ENCODE measurements around the gene ZNF689. TPM values are rescaled to one million over a fixed set of nuclear protein-coding genes. Genes with fewer than 3 reads are reported as not detected.

The ZNF689 gene
- total RNA-seq, 1 donor from 2014 or later = 12.1 TPM

DNA sequence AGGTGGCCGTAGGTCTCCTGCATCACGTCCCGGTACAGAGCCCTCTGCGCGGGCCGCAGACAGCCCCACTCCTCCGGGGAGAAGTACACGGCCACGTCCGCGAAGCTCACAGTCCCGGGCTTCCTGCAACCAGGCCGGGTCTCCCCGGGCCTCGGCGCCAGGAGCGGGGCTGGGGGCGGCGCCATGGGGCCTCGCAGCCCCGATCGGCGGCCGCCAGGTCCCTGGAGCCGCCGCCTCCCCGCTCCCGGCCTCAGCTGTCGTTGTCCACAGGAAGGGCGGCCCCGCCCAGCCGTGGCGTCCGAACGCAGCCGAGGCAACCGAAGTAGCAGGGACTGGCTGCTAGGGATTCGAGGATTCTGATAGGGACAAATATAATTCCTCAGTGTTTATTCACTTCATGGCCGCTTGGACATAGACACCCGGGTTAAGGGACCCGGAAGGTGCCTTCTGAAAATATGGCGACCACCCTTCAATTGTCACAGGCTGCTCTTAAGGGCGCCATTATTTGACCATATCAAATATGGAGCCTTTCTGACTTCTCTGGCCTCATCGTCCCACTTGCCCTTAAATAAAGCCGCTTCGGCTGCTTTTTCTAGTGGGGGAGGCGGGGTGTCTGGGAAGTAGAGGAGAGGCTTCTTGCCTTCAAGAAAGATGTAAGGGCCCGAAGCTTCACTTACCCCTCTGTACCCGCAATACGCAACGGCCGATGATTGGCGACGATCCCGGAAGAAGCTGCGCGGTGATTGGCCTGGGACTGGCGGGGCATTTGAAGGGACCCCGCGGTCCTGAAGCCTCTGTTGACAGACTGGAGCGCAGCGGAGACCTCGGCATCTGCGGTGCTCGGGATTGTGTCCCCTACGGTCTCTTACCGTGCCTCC is 38.5 kb downstream of the ZNF689 start, which contains the start of gene ZNF688:
Gene ZNF688, minus strand, starts transcription at position 270 of the 878 bp plus-strand sequence. Its CDS starts 85 bp downstream, at position 185.
- peaks cover 26% of the 10 kb centered on the region for H3K4me1 Mint-ChIP-seq
- peak within 1 kb of the TSS; percentile 95 for H3K27ac Mint-ChIP-seq
- H3K36me3 Mint-ChIP-seq = no peaks in the 10 kb centered on the region
- no peaks in the 10 kb centered on the region for H3K27me3 Mint-ChIP-seq (ENCODE audit: low read depth)
- H3K4me3 Mint-ChIP-seq = peak within 1 kb of the TSS; percentile 89
- H3K9me3 Mint-ChIP-seq = no peaks in the 10 kb centered on the region
- TF ChIP-seq, protein P1, sequence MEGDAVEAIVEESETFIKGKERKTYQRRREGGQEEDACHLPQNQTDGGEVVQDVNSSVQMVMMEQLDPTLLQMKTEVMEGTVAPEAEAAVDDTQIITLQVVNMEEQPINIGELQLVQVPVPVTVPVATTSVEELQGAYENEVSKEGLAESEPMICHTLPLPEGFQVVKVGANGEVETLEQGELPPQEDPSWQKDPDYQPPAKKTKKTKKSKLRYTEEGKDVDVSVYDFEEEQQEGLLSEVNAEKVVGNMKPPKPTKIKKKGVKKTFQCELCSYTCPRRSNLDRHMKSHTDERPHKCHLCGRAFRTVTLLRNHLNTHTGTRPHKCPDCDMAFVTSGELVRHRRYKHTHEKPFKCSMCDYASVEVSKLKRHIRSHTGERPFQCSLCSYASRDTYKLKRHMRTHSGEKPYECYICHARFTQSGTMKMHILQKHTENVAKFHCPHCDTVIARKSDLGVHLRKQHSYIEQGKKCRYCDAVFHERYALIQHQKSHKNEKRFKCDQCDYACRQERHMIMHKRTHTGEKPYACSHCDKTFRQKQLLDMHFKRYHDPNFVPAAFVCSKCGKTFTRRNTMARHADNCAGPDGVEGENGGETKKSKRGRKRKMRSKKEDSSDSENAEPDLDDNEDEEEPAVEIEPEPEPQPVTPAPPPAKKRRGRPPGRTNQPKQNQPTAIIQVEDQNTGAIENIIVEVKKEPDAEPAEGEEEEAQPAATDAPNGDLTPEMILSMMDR (IDR thresholded peaks at IDR 0.05; ENCODE audit: unreplicated experiment) = no peak
- DNase-seq (ENCODE audit: low spot score in 2 of 2, unreplicated experiment in 2 of 2) = peak; percentile 82 to 88

DNA sequence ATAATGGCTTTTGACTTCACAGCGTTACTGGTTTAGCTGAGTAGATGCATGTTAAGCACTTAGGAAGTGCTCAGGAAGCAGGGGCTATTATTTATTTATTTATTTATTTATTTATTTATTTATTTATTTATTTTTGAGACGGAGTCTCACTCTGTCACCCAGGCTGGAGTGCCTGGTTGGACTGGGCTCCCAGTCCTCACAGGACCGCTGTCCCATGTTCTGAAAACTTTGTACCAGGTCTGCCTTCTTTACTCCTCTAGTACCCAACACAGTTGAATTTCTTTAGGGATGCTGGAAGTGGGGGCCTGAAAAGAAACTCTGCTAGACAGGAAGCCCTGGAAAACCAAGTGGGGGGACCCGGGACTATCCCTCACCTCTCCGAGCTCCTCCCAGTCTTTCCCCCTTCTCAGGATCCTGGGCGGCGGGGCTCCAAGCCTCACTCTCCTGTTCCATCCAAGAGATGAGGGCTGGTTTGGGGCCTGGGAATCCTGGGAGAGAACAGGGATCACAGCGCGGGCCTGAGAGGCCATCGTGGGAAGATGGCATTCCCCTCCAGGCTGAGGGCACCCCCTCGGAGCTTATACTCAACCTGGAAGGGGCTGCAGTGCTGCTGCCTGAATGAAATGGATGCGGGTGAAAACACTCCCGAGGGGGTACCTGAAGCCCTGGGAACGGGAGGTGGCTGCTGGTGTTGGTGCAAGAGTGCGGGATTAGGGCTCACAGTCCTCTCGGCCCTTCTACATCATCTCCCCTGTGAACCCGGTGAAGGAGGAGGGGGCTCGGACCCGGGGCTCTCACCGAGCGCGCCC is 39.3 kb downstream of the ZNF689 start:
- Mint-ChIP-seq H3K4me1 (peaks cover 26% of the 10 kb centered on the region), H3K36me3 (no peaks in the 10 kb centered on the region), H3K9me3 (no peaks in the 10 kb centered on the region), H3K4me3 (peak overlapping the region; percentile 89), H3K27me3 (ENCODE audit: low read depth) (no peaks in the 10 kb centered on the region), H3K27ac (peak overlapping the region; percentile 95)
- DNase-seq (ENCODE audit: low spot score in 2 of 2, unreplicated experiment in 2 of 2) = peak in 1 of 2 experiments; percentile 55
- TF ChIP-seq, protein P1 (IDR thresholded peaks at IDR 0.05; ENCODE audit: unreplicated experiment) = no peak

DNA sequence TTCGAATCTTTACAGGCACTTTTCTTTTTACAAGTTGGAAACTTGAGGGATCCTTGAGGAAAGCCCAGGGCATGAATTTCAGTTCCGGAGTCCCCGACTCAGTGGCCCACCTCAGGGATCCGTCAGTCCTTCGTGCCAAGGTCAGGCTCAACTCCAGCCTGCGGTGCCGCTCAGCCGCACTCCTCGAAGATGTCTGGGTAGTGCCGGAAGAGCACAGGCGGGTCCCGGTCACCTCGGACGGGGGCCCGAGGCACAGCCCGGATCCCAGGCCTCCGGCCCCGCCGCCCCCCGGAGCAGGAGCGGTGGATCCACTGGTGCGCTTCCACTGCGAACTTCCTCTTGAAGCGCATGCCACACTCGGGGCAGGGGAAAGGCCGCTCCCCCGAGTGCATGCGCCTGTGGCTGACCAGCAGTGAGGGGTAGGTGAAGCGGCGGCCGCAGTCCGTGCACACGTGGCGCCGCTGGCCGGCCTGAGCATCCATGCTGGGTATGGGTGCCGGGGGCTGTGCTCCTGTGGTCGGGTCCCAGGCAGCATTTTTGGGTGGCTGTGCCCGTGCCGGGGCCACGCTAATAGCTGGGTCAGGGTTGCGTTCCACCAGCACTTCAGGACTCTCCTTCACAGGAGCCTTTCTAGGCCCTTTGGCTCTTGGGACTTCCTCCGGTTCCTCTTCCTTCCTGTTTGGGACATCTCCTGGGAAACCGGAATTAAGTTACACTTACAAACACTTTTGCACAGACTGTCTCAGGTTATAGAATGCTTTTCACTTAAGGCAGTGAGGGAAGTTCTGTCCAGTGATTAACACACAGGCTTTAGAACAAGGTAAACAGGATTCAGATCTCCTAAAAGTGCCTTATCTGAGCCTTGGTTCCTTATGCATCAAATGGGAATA is 40.2 kb downstream of the ZNF689 start:
- TF ChIP-seq, protein P1 (IDR thresholded peaks at IDR 0.05; ENCODE audit: unreplicated experiment) = no peak
- no peak for DNase-seq (ENCODE audit: low spot score in 2 of 2, unreplicated experiment in 2 of 2)
- Mint-ChIP-seq H3K4me3 (peak overlapping the region; percentile 89), H3K36me3 (no peaks in the 10 kb centered on the region), H3K4me1 (peaks cover 26% of the 10 kb centered on the region), H3K9me3 (no peaks in the 10 kb centered on the region), H3K27ac (peak overlapping the region; percentile 37), H3K27me3 (ENCODE audit: low read depth) (no peaks in the 10 kb centered on the region)

DNA sequence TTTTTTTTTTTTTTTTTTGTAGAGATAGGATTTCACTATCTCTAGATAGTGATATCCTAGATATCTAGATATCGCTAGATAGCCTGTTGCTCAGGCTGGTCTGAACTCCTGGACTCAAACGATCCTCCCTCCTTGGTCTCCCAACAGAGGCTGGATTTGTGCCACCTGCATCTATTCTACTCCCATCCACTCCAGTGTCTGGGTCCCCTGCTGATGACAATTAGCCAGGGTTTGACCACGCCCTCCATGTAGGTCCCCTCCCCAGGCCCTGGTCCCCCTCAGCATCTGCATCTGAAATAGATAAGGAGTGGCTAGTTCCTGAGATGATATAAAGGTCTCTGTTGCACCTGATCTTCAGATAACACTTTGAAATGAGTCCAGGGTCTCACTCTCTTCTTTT is 40.9 kb downstream of the ZNF689 start:
- DNase-seq (ENCODE audit: low spot score in 2 of 2, unreplicated experiment in 2 of 2) = no peak
- H3K4me1 Mint-ChIP-seq = peaks cover 26% of the 10 kb centered on the region
- TF ChIP-seq, protein P1 (IDR thresholded peaks at IDR 0.05; ENCODE audit: unreplicated experiment) = no peak
- no peaks in the 10 kb centered on the region for H3K27me3 Mint-ChIP-seq (ENCODE audit: low read depth)
- no peak overlapping the region for H3K27ac Mint-ChIP-seq
- H3K4me3 Mint-ChIP-seq = no peak overlapping the region
- H3K36me3 Mint-ChIP-seq = no peaks in the 10 kb centered on the region
- H3K9me3 Mint-ChIP-seq = no peaks in the 10 kb centered on the region
